ENCODE measurements around the gene NUP210L.

DNA sequence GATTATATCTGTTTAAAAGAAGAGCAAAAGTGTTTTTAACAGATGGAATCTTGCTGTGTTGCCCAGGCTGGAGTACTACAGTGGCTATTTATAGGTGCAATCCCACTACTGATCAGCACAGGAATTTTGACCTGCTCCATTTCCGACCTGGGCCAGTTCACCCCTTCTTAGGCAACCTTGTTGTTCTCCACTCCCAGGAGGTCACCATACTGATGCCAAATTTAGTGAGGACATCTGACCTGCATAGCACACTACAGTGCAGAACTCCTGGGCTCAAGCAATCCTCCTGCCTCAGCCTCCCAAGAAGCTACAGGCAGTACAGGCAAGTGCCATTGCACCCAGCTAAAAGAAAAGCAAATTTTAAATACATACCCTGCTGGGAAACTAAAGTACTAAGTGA lies 11.3 kb upstream of the NUP210L start:
- TF ChIP-seq, protein P1, sequence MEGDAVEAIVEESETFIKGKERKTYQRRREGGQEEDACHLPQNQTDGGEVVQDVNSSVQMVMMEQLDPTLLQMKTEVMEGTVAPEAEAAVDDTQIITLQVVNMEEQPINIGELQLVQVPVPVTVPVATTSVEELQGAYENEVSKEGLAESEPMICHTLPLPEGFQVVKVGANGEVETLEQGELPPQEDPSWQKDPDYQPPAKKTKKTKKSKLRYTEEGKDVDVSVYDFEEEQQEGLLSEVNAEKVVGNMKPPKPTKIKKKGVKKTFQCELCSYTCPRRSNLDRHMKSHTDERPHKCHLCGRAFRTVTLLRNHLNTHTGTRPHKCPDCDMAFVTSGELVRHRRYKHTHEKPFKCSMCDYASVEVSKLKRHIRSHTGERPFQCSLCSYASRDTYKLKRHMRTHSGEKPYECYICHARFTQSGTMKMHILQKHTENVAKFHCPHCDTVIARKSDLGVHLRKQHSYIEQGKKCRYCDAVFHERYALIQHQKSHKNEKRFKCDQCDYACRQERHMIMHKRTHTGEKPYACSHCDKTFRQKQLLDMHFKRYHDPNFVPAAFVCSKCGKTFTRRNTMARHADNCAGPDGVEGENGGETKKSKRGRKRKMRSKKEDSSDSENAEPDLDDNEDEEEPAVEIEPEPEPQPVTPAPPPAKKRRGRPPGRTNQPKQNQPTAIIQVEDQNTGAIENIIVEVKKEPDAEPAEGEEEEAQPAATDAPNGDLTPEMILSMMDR (IDR thresholded peaks at IDR 0.05) = no peak
- TF ChIP-seq POLR2A (IDR thresholded peaks at IDR 0.05) (no peak), EP300 (IDR thresholded peaks at IDR 0.05) (no peak)

All from tibial nerve (tissue), 4 donors.